ENCODE results near the gene WDR36. TPM values are rescaled to one million over a fixed set of nuclear protein-coding genes. Genes with fewer than 3 reads are reported as not detected.
"Not testable (repeated sequence)": the region's sequence is repeated elsewhere in the genome, so short reads cannot be mapped to it uniquely, and the experiment has no call there.

WDR36 gene
- total RNA-seq, 2 experiments from 2014 or later, result 22.0 to 22.4 TPM

- Histone ChIP-seq H3K4me3 (ENCODE audit: low read length) (no peak overlapping the region), H3K36me3 (ENCODE audit: insufficient read depth, low read length) (no peaks in the 10 kb centered on the region), H3K27me3 (ENCODE audit: control insufficient read depth in 1 of 2, insufficient read depth in 2 of 2, low read length in 2 of 2) (no peaks in the 10 kb centered on the region), H3K9me3 (ENCODE audit: control insufficient read depth in 1 of 2, insufficient read depth in 1 of 2, low read length in 2 of 2) (no peaks in the 10 kb centered on the region), H3K4me1 (ENCODE audit: insufficient read depth, low read length) (no peaks in the 10 kb centered on the region), H3K27ac (ENCODE audit: low read depth in 1 of 2, low read length in 2 of 2) (no peak overlapping the region)
- peaks cover 5% of the 10 kb centered on the region for H3K4me1 Mint-ChIP-seq (ENCODE audit: low read depth)
- DNase-seq (no peak), ATAC-seq (ENCODE audit: poor library complexity) (no peak)
- no peaks in the 10 kb centered on the region for H3K9me3 Mint-ChIP-seq
- no peak overlapping the region for H3K4me3 Mint-ChIP-seq
- H3K27ac Mint-ChIP-seq, result no peak overlapping the region
- CTCF ChIA-PET, result no interaction called here
- TF ChIP-seq, protein P1, sequence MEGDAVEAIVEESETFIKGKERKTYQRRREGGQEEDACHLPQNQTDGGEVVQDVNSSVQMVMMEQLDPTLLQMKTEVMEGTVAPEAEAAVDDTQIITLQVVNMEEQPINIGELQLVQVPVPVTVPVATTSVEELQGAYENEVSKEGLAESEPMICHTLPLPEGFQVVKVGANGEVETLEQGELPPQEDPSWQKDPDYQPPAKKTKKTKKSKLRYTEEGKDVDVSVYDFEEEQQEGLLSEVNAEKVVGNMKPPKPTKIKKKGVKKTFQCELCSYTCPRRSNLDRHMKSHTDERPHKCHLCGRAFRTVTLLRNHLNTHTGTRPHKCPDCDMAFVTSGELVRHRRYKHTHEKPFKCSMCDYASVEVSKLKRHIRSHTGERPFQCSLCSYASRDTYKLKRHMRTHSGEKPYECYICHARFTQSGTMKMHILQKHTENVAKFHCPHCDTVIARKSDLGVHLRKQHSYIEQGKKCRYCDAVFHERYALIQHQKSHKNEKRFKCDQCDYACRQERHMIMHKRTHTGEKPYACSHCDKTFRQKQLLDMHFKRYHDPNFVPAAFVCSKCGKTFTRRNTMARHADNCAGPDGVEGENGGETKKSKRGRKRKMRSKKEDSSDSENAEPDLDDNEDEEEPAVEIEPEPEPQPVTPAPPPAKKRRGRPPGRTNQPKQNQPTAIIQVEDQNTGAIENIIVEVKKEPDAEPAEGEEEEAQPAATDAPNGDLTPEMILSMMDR (IDR thresholded peaks at IDR 0.05), result no peak
- intact Hi-C loops (cut with DNase I, micrococcal nuclease), result no loop called here
- no peaks in the 10 kb centered on the region for H3K27me3 Mint-ChIP-seq
- H3K36me3 Mint-ChIP-seq (ENCODE audit: low read depth), result no peaks in the 10 kb centered on the region
- POLR2A ChIA-PET, result no interaction called here
Measured at GRCh38 chr5:111135363-111135762, 43.2 kb downstream of the WDR36 start.

DNA sequence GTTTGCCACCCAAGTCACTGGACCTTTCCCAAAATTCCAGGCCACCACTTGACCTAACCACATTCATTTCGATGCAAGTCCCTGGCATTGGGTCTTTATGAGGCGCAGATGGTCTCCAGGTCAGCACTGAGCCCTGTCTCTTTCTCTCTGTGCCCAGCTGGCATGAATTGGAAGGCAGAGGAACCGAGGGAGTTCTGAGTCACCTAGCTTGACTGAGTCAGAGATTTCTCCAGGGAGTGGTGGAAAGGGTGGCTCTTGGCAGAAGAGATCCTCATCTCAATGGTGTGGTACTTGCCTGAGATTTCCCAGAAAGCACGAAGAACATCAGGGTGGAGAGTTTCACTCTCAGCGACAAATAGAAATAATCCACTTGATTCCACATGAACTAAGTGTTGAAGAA is 43.8 kb downstream of the WDR36 start:
- no peak overlapping the region for H3K27ac ChIP-seq (ENCODE audit: low read depth in 1 of 2, low read length in 2 of 2)
- H3K9me3 Mint-ChIP-seq, result no peaks in the 10 kb centered on the region
- no peaks in the 10 kb centered on the region for H3K27me3 Mint-ChIP-seq
- no peaks in the 10 kb centered on the region for H3K9me3 ChIP-seq (ENCODE audit: control insufficient read depth in 1 of 2, insufficient read depth in 1 of 2, low read length in 2 of 2)
- no peak overlapping the region for H3K4me3 Mint-ChIP-seq
- DNase-seq (no peak), ATAC-seq (ENCODE audit: poor library complexity) (no peak)
- no peaks in the 10 kb centered on the region for H3K4me1 ChIP-seq (ENCODE audit: insufficient read depth, low read length)
- H3K27me3 ChIP-seq (ENCODE audit: control insufficient read depth in 1 of 2, insufficient read depth in 2 of 2, low read length in 2 of 2), result no peaks in the 10 kb centered on the region
- ChIA-PET POLR2A (no interaction called here), CTCF (no interaction called here)
- TF ChIP-seq, protein P1 (IDR thresholded peaks at IDR 0.05), result no peak
- H3K36me3 Mint-ChIP-seq (ENCODE audit: low read depth), result no peaks in the 10 kb centered on the region
- intact Hi-C loops (cut with DNase I, micrococcal nuclease), result no loop called here
- no peaks in the 10 kb centered on the region for H3K36me3 ChIP-seq (ENCODE audit: insufficient read depth, low read length)
- H3K4me3 ChIP-seq (ENCODE audit: low read length), result no peak overlapping the region
- peaks cover 5% of the 10 kb centered on the region for H3K4me1 Mint-ChIP-seq (ENCODE audit: low read depth)
- H3K27ac Mint-ChIP-seq, result no peak overlapping the region

DNA sequence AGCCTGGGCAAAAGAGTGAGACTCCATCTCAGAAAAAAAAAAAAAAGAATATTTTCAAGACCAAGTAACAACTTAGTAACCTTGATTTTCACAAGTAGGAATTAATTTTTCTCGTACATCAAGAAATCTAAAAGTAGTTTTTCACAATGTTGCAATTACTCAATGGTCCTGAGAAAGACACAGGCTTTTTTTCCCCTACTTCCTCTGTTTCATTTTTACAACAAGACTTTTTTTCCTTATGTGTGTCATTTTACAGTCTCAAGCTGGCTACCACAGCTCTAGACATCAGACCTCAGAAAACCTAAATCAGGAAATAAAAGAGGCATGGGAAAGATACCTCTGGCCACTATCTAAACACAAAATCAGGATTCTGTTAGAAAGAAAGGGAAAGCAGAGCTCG is 45.9 kb downstream of the WDR36 start:
- intact Hi-C loops (cut with DNase I, micrococcal nuclease), result no loop called here
- TF ChIP-seq, protein P1 (IDR thresholded peaks at IDR 0.05), result no peak
- H3K36me3 Mint-ChIP-seq (ENCODE audit: low read depth), result no peaks in the 10 kb centered on the region
- DNase-seq (no peak), ATAC-seq (ENCODE audit: poor library complexity) (no peak)
- H3K4me3 Mint-ChIP-seq, result no peak overlapping the region
- no peaks in the 10 kb centered on the region for H3K9me3 ChIP-seq (ENCODE audit: control insufficient read depth in 1 of 2, insufficient read depth in 1 of 2, low read length in 2 of 2)
- POLR2A ChIA-PET, result no interaction called here
- H3K36me3 ChIP-seq (ENCODE audit: insufficient read depth, low read length), result no peaks in the 10 kb centered on the region
- no peak overlapping the region for H3K4me3 ChIP-seq (ENCODE audit: low read length)
- no peak overlapping the region for H3K27ac Mint-ChIP-seq
- no peaks in the 10 kb centered on the region for H3K9me3 Mint-ChIP-seq
- H3K4me1 ChIP-seq (ENCODE audit: insufficient read depth, low read length), result no peaks in the 10 kb centered on the region
- H3K27ac ChIP-seq (ENCODE audit: low read depth in 1 of 2, low read length in 2 of 2), result no peak overlapping the region
- CTCF ChIA-PET, result no interaction called here
- H3K27me3 ChIP-seq (ENCODE audit: control insufficient read depth in 1 of 2, insufficient read depth in 2 of 2, low read length in 2 of 2), result no peaks in the 10 kb centered on the region
- H3K27me3 Mint-ChIP-seq, result no peaks in the 10 kb centered on the region
- H3K4me1 Mint-ChIP-seq (ENCODE audit: low read depth), result no peaks in the 10 kb centered on the region

DNA sequence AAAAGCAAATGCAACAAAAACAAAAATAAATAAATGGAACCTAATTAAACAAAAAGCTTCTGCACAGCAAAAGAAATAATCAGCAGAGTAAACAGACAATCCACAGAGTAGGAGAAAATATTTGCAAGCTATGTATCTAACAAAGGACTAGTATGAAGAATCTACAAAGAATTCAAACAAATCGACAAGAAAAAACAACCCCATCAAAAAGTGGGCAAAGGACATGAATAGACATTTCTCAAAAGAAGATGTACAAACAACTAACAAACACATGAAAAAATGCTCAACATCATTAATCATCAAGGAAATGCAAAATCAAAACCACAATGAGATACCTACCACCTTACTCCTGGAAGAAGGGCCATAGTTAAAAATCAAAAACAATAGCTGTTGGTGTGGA is 49.3 kb downstream of the WDR36 start:
- H3K36me3 Mint-ChIP-seq (ENCODE audit: low read depth); H3K4me1 ChIP-seq (ENCODE audit: insufficient read depth, low read length); H3K4me1 Mint-ChIP-seq (ENCODE audit: low read depth); H3K4me3 ChIP-seq (ENCODE audit: low read length); H3K4me3 Mint-ChIP-seq; H3K9me3 Mint-ChIP-seq; H3K27ac ChIP-seq (ENCODE audit: low read depth in 1 of 2, low read length in 2 of 2); H3K27me3 ChIP-seq (ENCODE audit: control insufficient read depth in 1 of 2, insufficient read depth in 2 of 2, low read length in 2 of 2); ATAC-seq (ENCODE audit: poor library complexity); H3K9me3 ChIP-seq (ENCODE audit: control insufficient read depth in 1 of 2, insufficient read depth in 1 of 2, low read length in 2 of 2); H3K27me3 Mint-ChIP-seq; H3K36me3 ChIP-seq (ENCODE audit: insufficient read depth, low read length); intact Hi-C loops (cut with DNase I, micrococcal nuclease); DNase-seq; POLR2A ChIA-PET; H3K27ac Mint-ChIP-seq; CTCF ChIA-PET: not testable (repeated sequence)
